ENCODE data around the gene USH2A. TPM values are rescaled to one million over a fixed set of nuclear protein-coding genes. Genes with fewer than 3 reads are reported as not detected.

The USH2A gene
- total RNA-seq, 2 donors from 2014 or later = 0.74 TPM; not detected in 1

DNA sequence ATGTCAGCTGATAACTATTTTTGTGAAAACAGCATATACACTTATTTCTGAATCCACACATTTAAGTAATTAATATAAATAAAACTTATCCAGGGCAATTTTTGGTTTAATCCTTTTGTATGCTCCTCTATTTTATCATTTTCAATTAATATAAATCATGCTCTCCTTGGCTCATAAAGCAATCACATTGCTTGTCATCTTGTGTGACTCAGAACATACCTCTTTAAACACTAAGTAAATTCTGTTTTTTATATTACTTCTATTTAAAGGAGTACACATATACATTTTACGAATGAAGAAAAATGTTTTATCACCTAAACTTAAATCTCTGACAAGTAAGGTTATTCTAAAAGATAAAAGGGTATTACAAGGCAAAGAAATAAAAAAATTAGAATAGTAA, 175.3 kb downstream of the USH2A start:
- no peaks in the 10 kb centered on the region for H3K4me1 ChIP-seq (replicated peaks)
- no peaks in the 10 kb centered on the region for H3K9me3 ChIP-seq
- intact Hi-C loops (cut with DNase I) = no loop called here
- no peak overlapping the region for H3K4me3 ChIP-seq
- no peak overlapping the region for H3K27ac ChIP-seq
- DNase-seq (ENCODE audit: low spot score) = no peak
- no peaks in the 10 kb centered on the region for H3K36me3 ChIP-seq
- TF ChIP-seq, protein P1, sequence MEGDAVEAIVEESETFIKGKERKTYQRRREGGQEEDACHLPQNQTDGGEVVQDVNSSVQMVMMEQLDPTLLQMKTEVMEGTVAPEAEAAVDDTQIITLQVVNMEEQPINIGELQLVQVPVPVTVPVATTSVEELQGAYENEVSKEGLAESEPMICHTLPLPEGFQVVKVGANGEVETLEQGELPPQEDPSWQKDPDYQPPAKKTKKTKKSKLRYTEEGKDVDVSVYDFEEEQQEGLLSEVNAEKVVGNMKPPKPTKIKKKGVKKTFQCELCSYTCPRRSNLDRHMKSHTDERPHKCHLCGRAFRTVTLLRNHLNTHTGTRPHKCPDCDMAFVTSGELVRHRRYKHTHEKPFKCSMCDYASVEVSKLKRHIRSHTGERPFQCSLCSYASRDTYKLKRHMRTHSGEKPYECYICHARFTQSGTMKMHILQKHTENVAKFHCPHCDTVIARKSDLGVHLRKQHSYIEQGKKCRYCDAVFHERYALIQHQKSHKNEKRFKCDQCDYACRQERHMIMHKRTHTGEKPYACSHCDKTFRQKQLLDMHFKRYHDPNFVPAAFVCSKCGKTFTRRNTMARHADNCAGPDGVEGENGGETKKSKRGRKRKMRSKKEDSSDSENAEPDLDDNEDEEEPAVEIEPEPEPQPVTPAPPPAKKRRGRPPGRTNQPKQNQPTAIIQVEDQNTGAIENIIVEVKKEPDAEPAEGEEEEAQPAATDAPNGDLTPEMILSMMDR (IDR thresholded peaks at IDR 0.05) = no peak
- TF ChIP-seq POLR2A (IDR thresholded peaks at IDR 0.05) (no peak), POLR2AphosphoS5 (IDR thresholded peaks at IDR 0.05) (no peak)
- WGBS = 42% methylated on average over 1 of the region's 1 CpG
- no peaks in the 10 kb centered on the region for H3K27me3 ChIP-seq (replicated peaks; ENCODE audit: insufficient read depth)

DNA sequence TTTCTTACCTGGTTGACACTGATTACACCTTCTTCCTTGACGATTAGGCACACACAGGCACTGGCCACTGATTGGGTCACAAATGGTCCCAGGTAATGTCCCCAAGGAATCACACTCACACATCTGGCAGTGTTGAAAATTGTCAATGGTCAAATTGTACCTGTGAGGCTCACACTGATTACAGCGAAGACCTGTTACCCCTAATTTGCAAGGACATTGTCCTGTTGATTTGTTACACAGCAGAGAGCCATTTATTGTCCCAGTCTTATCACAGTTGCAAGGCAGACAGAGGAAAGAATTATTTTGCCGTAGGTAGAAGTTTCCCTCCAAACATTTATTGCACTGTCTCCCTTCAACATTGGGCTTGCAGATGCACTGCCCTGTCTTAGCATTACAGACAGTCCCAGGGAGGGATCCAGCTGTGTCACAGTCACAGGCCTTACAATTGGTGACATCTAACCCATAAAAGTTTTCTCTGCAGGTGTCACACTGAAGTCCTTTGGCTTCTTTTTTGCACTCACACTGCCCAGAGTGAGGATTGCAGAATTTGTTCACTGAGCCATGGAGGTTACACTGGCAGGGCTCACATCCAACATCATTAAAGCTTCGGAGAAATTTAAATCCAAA, 176.6 kb downstream of the USH2A start:
- no peak for TF ChIP-seq POLR2AphosphoS5 (IDR thresholded peaks at IDR 0.05)
- TF ChIP-seq POLR2A (IDR thresholded peaks at IDR 0.05) = no peak
- TF ChIP-seq, protein P1 (IDR thresholded peaks at IDR 0.05) = no peak
- no peak for DNase-seq (ENCODE audit: low spot score)
- Histone ChIP-seq H3K27ac (no peak overlapping the region), H3K4me3 (no peak overlapping the region), H3K36me3 (no peaks in the 10 kb centered on the region), H3K4me1 (replicated peaks) (no peaks in the 10 kb centered on the region), H3K27me3 (replicated peaks; ENCODE audit: insufficient read depth) (no peaks in the 10 kb centered on the region), H3K9me3 (no peaks in the 10 kb centered on the region)
- 72% methylated on average over 4 of the region's 4 CpGs for WGBS
- intact Hi-C loops (cut with DNase I) = no loop called here

DNA sequence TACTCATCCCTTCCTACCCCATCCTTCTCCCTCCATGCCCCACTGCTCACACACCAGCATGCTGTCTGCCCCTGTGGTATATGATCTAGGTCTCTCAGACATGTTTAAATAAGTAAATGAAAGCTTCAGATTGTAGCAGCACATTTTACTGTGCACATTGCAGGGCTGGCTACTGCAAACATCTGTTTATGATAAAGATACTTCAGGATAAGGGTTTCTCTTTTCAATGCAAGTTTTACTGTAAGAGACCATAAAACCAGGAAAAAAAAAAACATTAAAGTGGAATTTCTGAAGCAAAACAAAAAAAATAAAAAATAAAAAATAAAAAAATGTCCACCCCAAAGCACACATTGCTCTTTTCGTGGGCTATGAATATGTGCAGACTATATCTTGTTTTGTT, 184.4 kb downstream of the USH2A start:
- no peak overlapping the region for H3K27ac ChIP-seq
- H3K9me3 ChIP-seq = no peaks in the 10 kb centered on the region
- H3K27me3 ChIP-seq (replicated peaks; ENCODE audit: insufficient read depth) = no peaks in the 10 kb centered on the region
- H3K4me3 ChIP-seq = no peak overlapping the region
- WGBS = 65% methylated on average over 1 of the region's 1 CpG
- intact Hi-C loops (cut with DNase I) = no loop called here
- TF ChIP-seq, protein P1 (IDR thresholded peaks at IDR 0.05) = no peak
- TF ChIP-seq POLR2AphosphoS5 (IDR thresholded peaks at IDR 0.05) (no peak), POLR2A (IDR thresholded peaks at IDR 0.05) (no peak)
- DNase-seq (ENCODE audit: low spot score) = no peak
- H3K36me3 ChIP-seq = no peaks in the 10 kb centered on the region
- no peaks in the 10 kb centered on the region for H3K4me1 ChIP-seq (replicated peaks)

DNA sequence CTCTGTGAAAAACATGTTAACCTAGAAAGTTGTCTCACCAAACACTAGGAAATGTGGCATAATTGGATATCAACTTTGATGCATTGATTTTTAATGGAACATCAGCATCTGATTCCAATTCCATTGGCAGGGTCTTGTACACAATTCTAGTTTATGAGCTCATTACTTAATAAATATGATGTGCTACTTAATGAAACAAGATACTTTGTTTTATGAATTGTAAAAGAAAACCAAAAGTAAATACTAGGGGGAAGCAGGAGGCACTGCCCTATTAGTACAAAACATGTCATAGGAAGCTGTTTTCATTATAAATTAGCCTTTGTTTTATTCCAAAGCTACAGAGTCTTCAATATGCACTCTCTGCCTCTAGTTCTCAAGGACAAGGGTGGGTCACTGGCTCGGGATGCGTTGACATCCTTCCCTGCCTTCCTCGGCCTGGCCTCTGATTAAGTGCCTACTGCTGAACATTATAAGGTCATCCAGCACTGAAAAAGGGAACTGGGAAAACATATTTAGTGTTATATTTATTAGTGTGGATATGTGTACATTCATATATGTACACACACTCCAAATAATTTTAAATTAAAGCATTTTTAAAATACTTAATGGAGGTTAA, 185.2 kb downstream of the USH2A start:
- no peaks in the 10 kb centered on the region for H3K9me3 ChIP-seq
- intact Hi-C loops (cut with DNase I) = no loop called here
- no peaks in the 10 kb centered on the region for H3K27me3 ChIP-seq (replicated peaks; ENCODE audit: insufficient read depth)
- H3K4me1 ChIP-seq (replicated peaks) = no peaks in the 10 kb centered on the region
- DNase-seq (ENCODE audit: low spot score) = no peak
- no peaks in the 10 kb centered on the region for H3K36me3 ChIP-seq
- no peak overlapping the region for H3K27ac ChIP-seq
- H3K4me3 ChIP-seq = no peak overlapping the region
- 52% methylated on average over 3 of the region's 3 CpGs for WGBS
- TF ChIP-seq POLR2AphosphoS5 (IDR thresholded peaks at IDR 0.05) (no peak), POLR2A (IDR thresholded peaks at IDR 0.05) (no peak)
- TF ChIP-seq, protein P1 (IDR thresholded peaks at IDR 0.05) = no peak

DNA sequence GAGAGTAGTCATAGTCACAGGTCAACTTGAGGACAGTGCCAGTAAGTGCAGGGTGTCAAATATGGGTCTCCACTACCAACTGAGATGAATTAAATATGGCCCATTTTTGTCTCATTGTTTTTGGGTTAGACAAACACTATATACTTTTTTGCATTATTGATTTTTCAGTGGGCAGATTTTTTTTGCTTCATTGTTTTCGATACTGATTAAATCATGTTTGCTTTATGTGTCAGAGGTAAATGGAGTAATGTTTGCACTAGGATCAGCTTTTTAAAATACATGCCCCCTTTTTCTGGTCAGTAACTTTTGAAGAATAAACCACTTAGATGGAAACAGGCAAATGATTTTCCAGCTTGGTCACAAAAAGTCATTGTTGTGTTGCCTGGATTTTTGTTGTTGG, 199.0 kb downstream of the USH2A start:
- intact Hi-C loops (cut with DNase I) = no loop called here
- WGBS = 68% methylated on average over 1 of the region's 1 CpG
- TF ChIP-seq POLR2AphosphoS5 (IDR thresholded peaks at IDR 0.05) = no peak
- Histone ChIP-seq H3K4me1 (replicated peaks) (no peaks in the 10 kb centered on the region), H3K4me3 (no peak overlapping the region), H3K36me3 (no peaks in the 10 kb centered on the region), H3K27ac (no peak overlapping the region), H3K9me3 (no peaks in the 10 kb centered on the region), H3K27me3 (replicated peaks; ENCODE audit: insufficient read depth) (no peaks in the 10 kb centered on the region)
- no peak for DNase-seq (ENCODE audit: low spot score)

Data from prostate gland (tissue), 2 donors.